ENCODE data around the gene U2AF1L4.

Gene U2AF1L4

GRCh38 chr19:35764432-35765315, 19.5 kb upstream of the U2AF1L4 start:
- intact Hi-C loops (cut with DNase I; ENCODE audit: low total_unique reads): no loop called here
- no peak for DNase-seq

GRCh38 chr19:35760711-35761349, 15.6 kb upstream of the U2AF1L4 start:
- peaks cover 5 to 41% (median 26%) of the 10 kb centered on the region in 4 donors for H3K4me1 ChIP-seq
- no peak for DNase-seq
- H3K4me3 ChIP-seq: no peak overlapping the region
- intact Hi-C loops (cut with DNase I; ENCODE audit: low total_unique reads): no loop called here
- H3K9me3 ChIP-seq: no peaks in the 10 kb centered on the region
- H3K27ac ChIP-seq: no peak overlapping the region
- peaks cover 4 to 49% (median 20%) of the 10 kb centered on the region in 3 donors for H3K36me3 ChIP-seq
- no peak for TF ChIP-seq CTCF (IDR thresholded peaks at IDR 0.05)
- H3K27me3 ChIP-seq: no peaks in the 10 kb centered on the region

More at GRCh38 chr19:35764432-35765315, 19.5 kb upstream of the U2AF1L4 start:
- no peak overlapping the region for H3K4me3 ChIP-seq
- no peaks in the 10 kb centered on the region for H3K9me3 ChIP-seq
- H3K4me1 ChIP-seq: peaks cover 0 to 10% (median 3%) of the 10 kb centered on the region in 4 donors
- no peak overlapping the region for H3K27ac ChIP-seq
- peaks cover 4 to 78% (median 24%) of the 10 kb centered on the region in 3 donors for H3K36me3 ChIP-seq
- no peak for TF ChIP-seq CTCF (IDR thresholded peaks at IDR 0.05)
- no peaks in the 10 kb centered on the region for H3K27me3 ChIP-seq

DNA sequence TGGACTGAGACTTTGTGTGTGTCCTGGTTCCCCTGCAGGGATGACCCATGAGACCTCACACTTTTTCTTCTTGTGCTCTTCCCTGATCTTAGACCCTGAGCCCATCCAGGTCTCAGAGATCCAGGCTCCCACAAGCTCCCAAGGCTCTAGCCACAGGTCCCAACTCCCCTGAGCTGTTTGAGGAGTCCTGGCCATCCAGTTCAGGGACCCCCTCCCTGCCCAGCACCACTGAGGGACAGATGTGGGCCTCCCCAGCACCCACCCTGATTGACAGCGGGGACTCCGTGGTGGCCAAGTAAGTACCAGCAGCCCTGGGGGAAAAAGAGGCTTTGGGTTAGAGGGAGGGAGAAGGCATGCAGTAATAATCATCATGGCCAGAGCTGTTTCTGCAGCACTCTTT, 14.5 kb upstream of the U2AF1L4 start:
- no peak for DNase-seq
- Histone ChIP-seq H3K4me3 (no peak overlapping the region), H3K27ac (no peak overlapping the region), H3K27me3 (no peaks in the 10 kb centered on the region), H3K36me3 (peaks cover under 1 to 37% (median 9%) of the 10 kb centered on the region in 3 donors), H3K4me1 (peaks cover 5 to 50% (median 36%) of the 10 kb centered on the region in 4 donors), H3K9me3 (no peaks in the 10 kb centered on the region)
- intact Hi-C loops (cut with DNase I; ENCODE audit: low total_unique reads): loop anchor here (5.0 kb wide), 1 partner anchor 42 kb away; the partner anchor contains the start of gene KMT2B
- TF ChIP-seq CTCF (IDR thresholded peaks at IDR 0.05): no peak

DNA sequence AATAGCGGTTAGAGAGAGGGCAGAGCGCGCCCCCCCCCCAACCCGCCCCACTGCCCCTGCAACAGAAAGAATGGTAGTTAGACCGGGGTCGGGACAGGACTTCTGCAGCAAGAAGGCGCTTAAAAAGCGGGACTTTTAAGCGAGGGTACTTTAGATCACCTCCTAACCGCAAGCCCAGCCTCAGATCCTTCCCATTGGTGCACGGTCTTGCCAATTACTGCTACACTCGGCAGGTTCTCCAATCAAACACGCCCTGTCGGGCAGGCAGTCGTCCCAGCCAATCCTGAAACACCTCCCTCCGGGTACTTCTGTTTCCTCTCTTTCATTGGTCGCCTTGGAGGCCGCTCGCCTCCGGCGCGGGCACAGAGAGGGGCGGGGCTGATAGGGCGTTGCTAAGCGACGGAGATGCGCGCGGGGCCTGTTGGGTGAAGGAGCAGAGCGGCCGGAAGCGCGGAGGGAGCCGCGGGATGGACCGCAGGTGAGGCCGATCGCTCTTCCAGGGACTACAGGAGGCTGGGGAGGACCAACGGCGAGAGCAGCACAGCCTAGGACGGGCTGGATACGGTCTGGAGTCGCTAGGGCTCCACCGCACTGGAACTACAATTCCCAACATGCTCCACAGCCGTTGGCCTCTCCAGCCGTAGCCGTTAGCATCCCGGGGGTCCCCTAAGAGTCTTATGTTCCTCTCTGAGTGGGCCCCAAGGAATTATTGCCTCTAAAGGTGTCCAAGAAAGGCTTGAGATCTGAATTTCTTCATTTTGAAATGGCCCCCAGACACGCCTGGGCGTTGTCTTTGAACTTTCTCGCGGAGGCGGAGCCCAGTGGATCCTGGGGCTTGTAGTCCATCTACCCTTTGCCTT, 12.8 kb upstream of the U2AF1L4 start, which contains the start of gene PROSER3:
Gene PROSER3, plus strand, starts transcription at position 428 of the 860 bp plus-strand sequence. Its CDS starts 40 bp downstream, at position 468.
- peak within 1 kb of the TSS; percentile 72 to 75 for H3K4me3 ChIP-seq
- H3K27ac ChIP-seq: peak within 1 kb of the TSS; percentile 93 to 100
- H3K27me3 ChIP-seq: no peaks in the 10 kb centered on the region
- peaks cover 5 to 57% (median 38%) of the 10 kb centered on the region in 4 donors for H3K4me1 ChIP-seq
- intact Hi-C loops (cut with DNase I; ENCODE audit: low total_unique reads): loop anchor here (5.0 kb wide), 1 partner anchor 41 kb away; the partner anchor contains the start of gene KMT2B
- peak; percentile 99 to 100 for DNase-seq
- peaks cover 11 to 36% (median 22%) of the 10 kb centered on the region in 3 donors for H3K36me3 ChIP-seq
- peak in 1 of 2 experiments; percentile 5 for TF ChIP-seq CTCF (IDR thresholded peaks at IDR 0.05)
- no peaks in the 10 kb centered on the region for H3K9me3 ChIP-seq

Data from tibial artery (tissue), 4 donors.